ENCODE results near the gene HPCAL1. TPM values are rescaled to one million over a fixed set of nuclear protein-coding genes. Genes with fewer than 3 reads are reported as not detected.

The HPCAL1 gene
- total and polyA plus RNA-seq, 7 experiments from 2014 or later = 44.9 to 137 (median 89.2) TPM

- peaks cover 35 to 90% (median 71%) of the 10 kb centered on the region in 7 donors for H3K4me1 Mint-ChIP-seq
- H3K4me3 ChIP-seq (ENCODE audit: low read length) = no peak overlapping the region
- H3K36me3 ChIP-seq (ENCODE audit: control insufficient read depth in 2 of 3, insufficient read depth in 3 of 3, low read length in 3 of 3) = no peaks in the 10 kb centered on the region
- ATAC-seq = no peak
- H3K27me3 Mint-ChIP-seq = no peaks in the 10 kb centered on the region
- POLR2A ChIA-PET = interaction anchor here (1.0 kb wide), 1 partner anchor 15 kb away, joined by 3 read pairs; no protein-coding TSS in a partner anchor
- no peaks in the 10 kb centered on the region for H3K27me3 ChIP-seq (ENCODE audit: control insufficient read depth in 2 of 2, insufficient read depth in 2 of 2, low read length in 2 of 2)
- H3K27ac ChIP-seq (ENCODE audit: low read depth, low read length) = no peak overlapping the region
- CTCF ChIA-PET = interaction anchor here (1.5 kb wide), 1 partner anchor 61 kb away, joined by 6 read pairs; no protein-coding TSS in a partner anchor
- no peaks in the 10 kb centered on the region for H3K9me3 ChIP-seq (ENCODE audit: control insufficient read depth in 2 of 3, low read length in 3 of 3)
- peaks cover 0 to 40% of the 10 kb centered on the region in 2 donors for H3K4me1 ChIP-seq (ENCODE audit: control insufficient read depth in 2 of 2, insufficient read depth in 2 of 2, low read length in 2 of 2)
- intact Hi-C loops (cut with micrococcal nuclease) = no loop called here
- peak overlapping the region in 4 of 9 donors; percentile 21 to 57 (median 56) for H3K27ac Mint-ChIP-seq
- DNase-seq = no peak
- peaks cover 0 to 22% (median 4%) of the 10 kb centered on the region in 5 donors for H3K36me3 Mint-ChIP-seq
- H3K9me3 Mint-ChIP-seq = no peaks in the 10 kb centered on the region
- peak overlapping the region in 1 of 10 donors; percentile 45 for H3K4me3 Mint-ChIP-seq
Observed at GRCh38 chr2:10346929-10347561, 44.3 kb downstream of the HPCAL1 start.

- Mint-ChIP-seq H3K27me3 (no peaks in the 10 kb centered on the region), H3K4me3 (peak overlapping the region in 2 of 10 donors; percentile 19 to 45), H3K9me3 (no peaks in the 10 kb centered on the region), H3K27ac (peak overlapping the region in 6 of 9 donors; percentile 21 to 91 (median 57)), H3K4me1 (peaks cover 35 to 93% (median 76%) of the 10 kb centered on the region in 7 donors), H3K36me3 (peaks cover 0 to 26% (median 4%) of the 10 kb centered on the region in 5 donors)
- ATAC-seq = no peak
- Histone ChIP-seq H3K27me3 (ENCODE audit: control insufficient read depth in 2 of 2, insufficient read depth in 2 of 2, low read length in 2 of 2) (no peaks in the 10 kb centered on the region), H3K36me3 (ENCODE audit: control insufficient read depth in 2 of 3, insufficient read depth in 3 of 3, low read length in 3 of 3) (no peaks in the 10 kb centered on the region), H3K4me1 (ENCODE audit: control insufficient read depth in 2 of 2, insufficient read depth in 2 of 2, low read length in 2 of 2) (peaks cover 0 to 40% of the 10 kb centered on the region in 2 donors), H3K27ac (ENCODE audit: low read depth, low read length) (no peak overlapping the region), H3K4me3 (ENCODE audit: low read length) (no peak overlapping the region), H3K9me3 (ENCODE audit: control insufficient read depth in 2 of 3, low read length in 3 of 3) (no peaks in the 10 kb centered on the region)
- intact Hi-C loops (cut with micrococcal nuclease) = no loop called here
- DNase-seq = no peak
- CTCF ChIA-PET = interaction anchor here (1.5 kb wide), 1 partner anchor 61 kb away, joined by 6 read pairs; no protein-coding TSS in a partner anchor
- POLR2A ChIA-PET = interaction anchor here (1.0 kb wide), 1 partner anchor 15 kb away, joined by 3 read pairs; no protein-coding TSS in a partner anchor
Observed at GRCh38 chr2:10347562-10347948, 44.9 kb downstream of the HPCAL1 start.

GRCh38 chr2:10348891-10349290 is 46.2 kb downstream of the HPCAL1 start:
- Mint-ChIP-seq H3K27me3 (no peaks in the 10 kb centered on the region), H3K4me3 (peak overlapping the region in 1 of 10 donors; percentile 10), H3K9me3 (no peaks in the 10 kb centered on the region), H3K27ac (peak overlapping the region in 6 of 9 donors; percentile 5 to 77 (median 58)), H3K36me3 (peaks cover 0 to 23% (median 4%) of the 10 kb centered on the region in 5 donors), H3K4me1 (peaks cover 31 to 87% (median 72%) of the 10 kb centered on the region in 7 donors)
- Histone ChIP-seq H3K9me3 (ENCODE audit: control insufficient read depth in 2 of 3, low read length in 3 of 3) (no peaks in the 10 kb centered on the region), H3K4me3 (ENCODE audit: low read length) (no peak overlapping the region), H3K4me1 (ENCODE audit: control insufficient read depth in 2 of 2, insufficient read depth in 2 of 2, low read length in 2 of 2) (peaks cover 0 to 30% of the 10 kb centered on the region in 2 donors), H3K27ac (ENCODE audit: low read depth, low read length) (no peak overlapping the region), H3K36me3 (ENCODE audit: control insufficient read depth in 2 of 3, insufficient read depth in 3 of 3, low read length in 3 of 3) (no peaks in the 10 kb centered on the region), H3K27me3 (ENCODE audit: control insufficient read depth in 2 of 2, insufficient read depth in 2 of 2, low read length in 2 of 2) (no peaks in the 10 kb centered on the region)
- intact Hi-C loops (cut with micrococcal nuclease) = no loop called here
- ChIA-PET CTCF (no interaction called here), POLR2A (no interaction called here)
- ATAC-seq (no peak), DNase-seq (no peak)

- Mint-ChIP-seq H3K27ac (peak overlapping the region in 7 of 9 donors; percentile 25 to 79 (median 63)), H3K4me3 (peak overlapping the region in 2 of 10 donors; percentile 26 to 54), H3K9me3 (no peaks in the 10 kb centered on the region), H3K27me3 (no peaks in the 10 kb centered on the region), H3K36me3 (peaks cover 0 to 29% (median 9%) of the 10 kb centered on the region in 5 donors), H3K4me1 (peaks cover 25 to 85% (median 72%) of the 10 kb centered on the region in 7 donors)
- peak; percentile 52 for ATAC-seq
- intact Hi-C loops (cut with micrococcal nuclease) = no loop called here
- Histone ChIP-seq H3K4me1 (ENCODE audit: control insufficient read depth in 2 of 2, insufficient read depth in 2 of 2, low read length in 2 of 2) (peaks cover under 1 to 15% of the 10 kb centered on the region in 2 donors), H3K9me3 (ENCODE audit: control insufficient read depth in 2 of 3, low read length in 3 of 3) (no peaks in the 10 kb centered on the region), H3K36me3 (ENCODE audit: control insufficient read depth in 2 of 3, insufficient read depth in 3 of 3, low read length in 3 of 3) (peaks cover 0 to 9% (median 0%) of the 10 kb centered on the region in 3 experiments), H3K4me3 (ENCODE audit: low read length) (no peak overlapping the region), H3K27ac (ENCODE audit: low read depth, low read length) (no peak overlapping the region), H3K27me3 (ENCODE audit: control insufficient read depth in 2 of 2, insufficient read depth in 2 of 2, low read length in 2 of 2) (no peaks in the 10 kb centered on the region)
- ChIA-PET CTCF (no interaction called here), POLR2A (interaction anchor here (0.7 kb wide), 1 partner anchor 37 kb away, joined by 4 read pairs; no protein-coding TSS in a partner anchor)
- DNase-seq = no peak
Observed at GRCh38 chr2:10350761-10351160, 48.1 kb downstream of the HPCAL1 start.

GRCh38 chr2:10352361-10352760 is 49.7 kb downstream of the HPCAL1 start:
- Mint-ChIP-seq H3K36me3 (peaks cover 0 to 36% (median 9%) of the 10 kb centered on the region in 5 donors), H3K9me3 (no peaks in the 10 kb centered on the region), H3K4me1 (peaks cover 28 to 88% (median 75%) of the 10 kb centered on the region in 7 donors), H3K4me3 (no peak overlapping the region), H3K27ac (peak overlapping the region in 5 of 9 donors; percentile 63 to 77 (median 67)), H3K27me3 (no peaks in the 10 kb centered on the region)
- POLR2A ChIA-PET = no interaction called here
- intact Hi-C loops (cut with micrococcal nuclease) = no loop called here
- H3K36me3 ChIP-seq (ENCODE audit: control insufficient read depth in 2 of 3, insufficient read depth in 3 of 3, low read length in 3 of 3) = peaks cover 0 to 10% (median 0%) of the 10 kb centered on the region in 3 experiments
- DNase-seq (no peak), ATAC-seq (no peak)
- H3K27ac ChIP-seq (ENCODE audit: low read depth, low read length) = no peak overlapping the region
- H3K4me1 ChIP-seq (ENCODE audit: control insufficient read depth in 2 of 2, insufficient read depth in 2 of 2, low read length in 2 of 2) = peaks cover 4 to 11% of the 10 kb centered on the region in 2 donors
- H3K4me3 ChIP-seq (ENCODE audit: low read length) = no peak overlapping the region
- CTCF ChIA-PET = interaction anchor here (0.6 to 1.0 kb wide), 4 partner anchors 16 to 55 kb away, joined by 3 read pairs; no protein-coding TSS in a partner anchor
- H3K9me3 ChIP-seq (ENCODE audit: control insufficient read depth in 2 of 3, low read length in 3 of 3) = no peaks in the 10 kb centered on the region
- H3K27me3 ChIP-seq (ENCODE audit: control insufficient read depth in 2 of 2, insufficient read depth in 2 of 2, low read length in 2 of 2) = no peaks in the 10 kb centered on the region

- H3K27ac Mint-ChIP-seq = peak overlapping the region in 3 of 9 donors; percentile 47 to 84 (median 71)
- DNase-seq = no peak
- CTCF ChIA-PET = interaction anchor here (0.7 to 1.0 kb wide), 3 partner anchors 16 to 55 kb away, joined by 3 read pairs; no protein-coding TSS in a partner anchor
Observed at GRCh38 chr2:10352972-10353371, 50.3 kb downstream of the HPCAL1 start.

More at GRCh38 chr2:10352972-10353371, 50.3 kb downstream of the HPCAL1 start:
- ATAC-seq = no peak
- no peak overlapping the region for H3K27ac ChIP-seq (ENCODE audit: low read depth, low read length)
- H3K9me3 ChIP-seq (ENCODE audit: control insufficient read depth in 2 of 3, low read length in 3 of 3) = no peaks in the 10 kb centered on the region
- POLR2A ChIA-PET = interaction anchor here (1.1 kb wide), 1 partner anchor 23 kb away, joined by 4 read pairs; no protein-coding TSS in a partner anchor
- peaks cover 28 to 88% (median 75%) of the 10 kb centered on the region in 7 donors for H3K4me1 Mint-ChIP-seq
- peaks cover 4 to 9% of the 10 kb centered on the region in 2 donors for H3K4me1 ChIP-seq (ENCODE audit: control insufficient read depth in 2 of 2, insufficient read depth in 2 of 2, low read length in 2 of 2)
- no peak overlapping the region for H3K4me3 ChIP-seq (ENCODE audit: low read length)
- no peaks in the 10 kb centered on the region for H3K27me3 Mint-ChIP-seq
- no peak overlapping the region for H3K4me3 Mint-ChIP-seq
- intact Hi-C loops (cut with micrococcal nuclease) = no loop called here
- no peaks in the 10 kb centered on the region for H3K27me3 ChIP-seq (ENCODE audit: control insufficient read depth in 2 of 2, insufficient read depth in 2 of 2, low read length in 2 of 2)
- H3K36me3 ChIP-seq (ENCODE audit: control insufficient read depth in 2 of 3, insufficient read depth in 3 of 3, low read length in 3 of 3) = peaks cover 0 to 16% (median 0%) of the 10 kb centered on the region in 3 experiments
- peaks cover 0 to 40% (median 9%) of the 10 kb centered on the region in 5 donors for H3K36me3 Mint-ChIP-seq
- H3K9me3 Mint-ChIP-seq = no peaks in the 10 kb centered on the region
